HG03520 (cell line): ENCODE results near the gene MYMX.
A peak's percentile ranks its signal among the peaks of the same experiment; 100 is the strongest.

Experiments
- ATAC-seq: cut with Tn5 transposase; IDR thresholded peaks from one replicate; pipeline ENCODE4 v1.9.1; 2021; ENCODE audit warnings: mild to moderate bottlenecking, moderate library complexity; ENCODE audit not compliant: unreplicated experiment

MYMX gene

DNA sequence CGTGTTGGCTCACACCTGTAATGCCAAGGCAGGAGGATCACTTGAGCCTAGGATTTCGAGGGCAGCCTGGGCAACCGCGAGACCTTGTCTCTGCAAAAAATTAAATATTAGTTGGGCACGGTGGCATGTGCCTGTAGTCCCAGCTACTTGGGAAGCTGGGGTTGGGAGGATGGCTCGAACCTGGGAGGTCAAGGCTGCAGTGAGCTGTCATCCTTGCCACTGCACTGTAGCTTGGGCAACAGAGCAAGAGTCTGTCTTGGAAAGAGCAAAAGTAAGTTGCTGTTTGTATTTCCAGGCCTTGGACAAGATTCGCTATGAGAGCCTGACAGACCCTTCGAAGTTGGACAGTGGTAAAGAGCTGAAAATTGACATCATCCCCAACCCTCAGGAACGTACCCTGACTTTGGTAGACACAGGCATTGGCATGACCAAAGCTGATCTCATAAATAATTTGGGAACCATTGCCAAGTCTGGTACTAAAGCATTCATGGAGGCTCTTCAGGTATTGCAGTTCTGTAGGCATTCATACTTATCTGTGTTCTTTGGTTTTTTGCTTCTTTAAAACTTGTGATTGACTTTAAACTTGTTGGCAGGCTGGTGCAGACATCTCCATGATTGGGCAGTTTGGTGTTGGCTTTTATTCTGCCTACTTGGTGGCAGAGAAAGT is 32.5 kb downstream of the MYMX start:
- no peak for ATAC-seq

DNA sequence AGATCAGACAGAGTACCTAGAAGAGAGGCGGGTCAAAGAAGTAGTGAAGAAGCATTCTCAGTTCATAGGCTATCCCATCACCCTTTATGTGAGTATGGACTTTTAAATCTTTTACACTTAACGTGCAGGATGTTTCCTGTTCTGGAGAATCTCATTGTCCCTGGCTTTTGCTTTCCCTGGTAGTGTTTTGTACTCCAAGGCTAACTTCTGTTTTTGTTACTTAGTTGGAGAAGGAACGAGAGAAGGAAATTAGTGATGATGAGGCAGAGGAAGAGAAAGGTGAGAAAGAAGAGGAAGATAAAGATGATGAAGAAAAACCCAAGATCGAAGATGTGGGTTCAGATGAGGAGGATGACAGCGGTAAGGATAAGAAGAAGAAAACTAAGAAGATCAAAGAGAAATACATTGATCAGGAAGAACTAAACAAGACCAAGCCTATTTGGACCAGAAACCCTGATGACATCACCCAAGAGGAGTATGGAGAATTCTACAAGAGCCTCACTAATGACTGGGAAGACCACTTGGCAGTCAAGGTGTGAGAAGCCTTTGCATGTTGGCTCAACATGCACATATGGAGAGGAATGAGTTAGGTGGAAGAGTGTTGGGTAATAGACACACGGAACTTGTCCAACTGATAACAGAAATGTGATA is 33.5 kb downstream of the MYMX start:
- no peak for ATAC-seq

DNA sequence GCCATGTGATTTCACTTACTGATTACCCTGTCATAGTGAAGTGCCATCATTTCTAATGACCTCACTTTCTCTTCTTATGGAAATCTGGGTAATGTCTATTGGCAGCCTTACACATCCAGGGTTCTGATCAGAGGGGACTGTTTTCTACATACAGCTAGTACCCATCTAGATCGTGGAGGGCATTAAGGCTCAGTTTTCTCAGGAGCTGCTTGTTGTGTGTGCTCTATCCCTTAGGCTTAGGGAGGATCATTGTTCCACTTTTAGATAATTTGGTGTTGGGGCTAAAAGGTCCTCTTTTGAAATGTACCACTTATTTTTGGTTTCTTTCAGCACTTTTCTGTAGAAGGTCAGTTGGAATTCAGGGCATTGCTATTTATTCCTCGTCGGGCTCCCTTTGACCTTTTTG is 34.0 kb downstream of the MYMX start:
- no peak for ATAC-seq

DNA sequence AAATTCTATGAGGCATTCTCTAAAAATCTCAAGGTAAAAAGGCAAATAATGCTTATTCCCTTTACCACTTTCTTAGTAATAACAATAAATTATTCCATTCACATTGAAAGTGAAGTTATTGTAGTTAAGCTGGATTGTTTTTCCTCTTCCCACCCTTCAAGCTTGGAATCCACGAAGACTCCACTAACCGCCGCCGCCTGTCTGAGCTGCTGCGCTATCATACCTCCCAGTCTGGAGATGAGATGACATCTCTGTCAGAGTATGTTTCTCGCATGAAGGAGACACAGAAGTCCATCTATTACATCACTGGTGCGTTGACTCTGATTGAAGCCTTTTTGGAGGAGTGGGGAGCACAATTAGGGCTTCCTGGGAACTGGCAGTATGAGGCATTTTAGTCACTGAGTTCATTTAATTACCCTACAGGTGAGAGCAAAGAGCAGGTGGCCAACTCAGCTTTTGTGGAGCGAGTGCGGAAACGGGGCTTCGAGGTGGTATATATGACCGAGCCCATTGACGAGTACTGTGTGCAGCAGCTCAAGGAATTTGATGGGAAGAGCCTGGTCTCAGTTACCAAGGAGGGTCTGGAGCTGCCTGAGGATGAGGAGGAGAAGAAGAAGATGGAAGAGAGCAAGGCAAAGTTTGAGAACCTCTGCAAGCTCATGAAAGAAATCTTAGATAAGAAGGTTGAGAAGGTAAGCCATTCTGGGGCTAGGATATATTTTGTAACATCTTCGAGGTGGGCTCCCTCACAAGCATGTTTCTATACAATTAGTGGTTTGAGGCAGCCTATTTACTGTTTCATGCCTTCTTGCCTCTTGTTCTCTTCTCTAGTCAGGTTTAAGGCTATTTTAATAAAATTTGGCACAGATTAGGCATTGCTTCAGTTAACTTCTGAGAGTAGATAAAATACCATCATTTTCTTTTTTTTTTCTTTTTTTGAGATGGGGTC is 35.1 kb downstream of the MYMX start:
- ATAC-seq, result no peak

DNA sequence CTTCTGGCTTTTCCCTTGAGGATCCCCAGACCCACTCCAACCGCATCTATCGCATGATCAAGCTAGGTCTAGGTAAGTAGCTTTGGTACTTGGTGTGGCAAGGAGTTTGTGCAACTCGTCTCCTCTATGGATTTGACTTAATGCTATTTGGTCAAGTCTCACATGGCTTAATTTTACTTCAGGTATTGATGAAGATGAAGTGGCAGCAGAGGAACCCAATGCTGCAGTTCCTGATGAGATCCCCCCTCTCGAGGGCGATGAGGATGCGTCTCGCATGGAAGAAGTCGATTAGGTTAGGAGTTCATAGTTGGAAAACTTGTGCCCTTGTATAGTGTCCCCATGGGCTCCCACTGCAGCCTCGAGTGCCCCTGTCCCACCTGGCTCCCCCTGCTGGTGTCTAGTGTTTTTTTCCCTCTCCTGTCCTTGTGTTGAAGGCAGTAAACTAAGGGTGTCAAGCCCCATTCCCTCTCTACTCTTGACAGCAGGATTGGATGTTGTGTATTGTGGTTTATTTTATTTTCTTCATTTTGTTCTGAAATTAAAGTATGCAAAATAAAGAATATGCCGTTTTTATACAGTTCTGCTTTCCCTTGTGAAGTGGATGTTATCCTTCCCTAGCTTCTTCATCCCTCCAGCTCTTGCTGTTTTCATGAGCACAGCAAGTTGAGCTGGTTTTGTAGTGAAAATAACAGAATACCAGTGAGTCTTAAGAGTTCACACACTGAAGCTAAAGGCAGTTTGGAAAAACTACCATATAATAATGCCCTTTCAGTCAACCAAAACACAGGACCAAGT is 36.8 kb downstream of the MYMX start:
- no peak for ATAC-seq

DNA sequence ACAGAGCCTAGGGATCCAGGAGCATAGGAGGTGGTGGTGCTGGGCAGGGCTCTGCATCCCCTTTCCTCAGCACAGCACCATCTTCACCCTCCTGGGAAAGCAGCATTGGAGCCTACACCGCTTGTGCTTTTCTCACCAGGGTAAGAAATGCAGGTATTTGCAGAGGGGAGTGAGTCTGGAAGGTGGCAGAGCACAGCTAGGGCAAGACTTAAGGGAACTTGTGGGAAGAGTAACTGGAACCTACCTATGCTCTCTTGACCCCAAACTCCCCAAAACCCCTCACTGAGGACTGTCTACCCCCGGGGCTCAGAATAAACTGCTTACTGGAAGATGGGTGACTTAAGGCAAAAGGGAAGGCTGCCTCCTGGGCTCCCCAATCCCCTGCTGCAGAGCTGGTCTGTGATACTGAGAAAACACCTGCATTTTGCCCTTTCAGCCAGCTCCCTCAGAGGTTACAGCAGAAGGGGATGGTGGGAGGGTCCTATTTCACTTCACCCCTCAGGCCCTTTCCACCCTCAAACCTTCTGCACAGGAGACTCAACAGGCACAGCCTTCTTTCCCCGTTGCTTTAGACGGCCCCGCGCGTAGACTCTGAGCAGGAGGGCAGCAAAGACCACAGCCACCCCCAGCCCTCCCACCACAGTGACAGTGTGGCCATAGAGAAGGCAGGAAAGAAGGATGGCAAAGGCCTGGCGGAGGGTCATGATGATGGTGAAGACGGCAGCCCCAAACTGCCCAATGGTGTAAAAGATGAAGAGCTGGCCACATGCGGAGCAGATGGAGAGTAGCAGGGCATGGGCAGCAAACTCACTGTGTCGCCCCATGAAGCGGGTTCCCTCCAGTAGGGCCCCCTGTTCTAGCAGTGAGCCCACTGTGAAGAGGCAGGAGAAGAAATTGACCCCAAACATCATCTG is 37.7 kb downstream of the MYMX start:
- no peak for ATAC-seq

DNA sequence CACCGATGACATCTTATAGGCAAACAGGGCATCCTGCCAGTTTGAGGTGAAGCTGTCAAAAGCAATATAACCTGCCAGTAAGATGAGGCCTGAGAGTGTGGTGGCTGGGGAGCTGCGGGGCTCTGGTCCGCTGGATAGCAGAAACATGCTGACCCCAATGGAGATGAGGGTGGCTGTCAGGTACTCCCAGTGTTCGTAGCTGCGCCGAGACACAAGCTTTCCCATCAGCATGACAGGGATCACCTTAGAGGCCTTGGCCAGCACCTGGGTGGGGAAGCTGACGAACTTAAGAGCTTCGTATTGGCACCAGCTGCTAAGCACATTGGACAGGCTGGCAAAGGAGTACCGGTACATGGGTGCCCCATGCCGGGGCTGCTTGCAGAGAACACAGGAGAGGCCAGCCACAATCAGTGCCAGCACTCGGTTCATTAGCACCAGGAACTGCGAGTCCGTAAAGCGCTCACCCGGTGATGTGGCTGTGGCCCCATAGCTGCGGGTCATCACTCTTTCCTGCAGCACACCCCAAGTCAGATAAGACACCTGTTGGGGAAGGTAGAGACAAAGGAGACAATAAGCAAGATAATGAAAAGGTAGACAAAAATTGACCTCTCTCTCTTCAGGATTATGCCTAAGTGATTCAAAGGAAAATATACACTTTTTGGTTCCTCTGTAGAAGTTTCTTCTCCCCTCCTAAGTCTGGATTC is 38.5 kb downstream of the MYMX start:
- no peak for ATAC-seq

DNA sequence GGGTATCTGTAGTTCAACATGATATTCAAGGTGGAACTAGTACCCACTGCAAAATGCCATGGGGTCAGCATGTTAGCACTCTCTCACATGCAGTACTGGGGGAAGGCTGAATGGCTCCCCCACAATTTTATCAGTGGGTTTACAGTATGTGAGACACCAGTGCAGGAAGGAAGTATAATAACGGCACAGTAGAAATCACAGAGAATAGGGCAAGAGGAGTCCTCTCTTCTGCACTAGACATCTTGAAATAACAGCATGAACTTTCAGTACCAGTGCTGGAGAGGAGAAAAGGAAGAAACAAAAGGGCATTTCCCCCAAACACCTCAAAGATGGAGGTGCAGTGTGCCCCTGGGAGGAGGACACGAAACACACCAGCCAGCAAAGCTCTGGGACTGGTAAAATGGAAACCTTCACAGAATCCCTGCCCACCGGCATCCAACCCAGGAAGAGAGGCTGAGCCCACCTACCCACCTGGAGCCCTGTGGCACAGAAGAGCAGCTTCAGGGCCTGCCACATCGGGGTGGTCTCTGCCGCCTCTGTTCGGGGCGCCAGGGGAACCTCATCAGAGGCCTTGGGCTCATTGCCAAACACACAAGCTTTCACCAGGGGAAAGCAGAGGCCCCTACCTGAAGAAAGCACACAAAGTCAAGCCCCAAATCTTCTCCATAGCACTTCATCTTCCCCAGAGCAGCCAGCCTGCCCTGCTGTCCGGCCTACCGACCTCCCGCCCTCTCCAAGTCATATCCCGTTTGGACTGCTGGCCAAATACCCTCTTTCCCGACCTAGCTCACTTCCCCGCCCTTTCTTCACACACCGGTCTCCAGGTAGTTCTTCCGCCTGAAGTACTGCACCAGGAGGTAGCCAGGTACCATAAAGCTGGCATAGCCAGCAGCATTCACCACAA is 39.4 kb downstream of the MYMX start:
- no peak for ATAC-seq

DNA sequence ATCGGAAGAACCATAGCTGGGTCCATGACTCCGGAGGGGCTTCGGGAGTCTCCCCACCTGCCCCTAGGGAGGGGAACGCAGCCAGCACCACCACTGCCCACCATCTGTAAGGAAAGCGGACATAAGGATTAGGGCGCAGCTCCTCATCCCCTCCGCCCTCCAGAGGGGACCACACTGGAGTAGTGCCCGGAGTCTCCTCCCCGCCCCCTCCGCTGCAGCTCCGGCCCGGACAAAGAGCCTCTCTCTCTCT is 40.0 kb downstream of the MYMX start:
- no peak for ATAC-seq

DNA sequence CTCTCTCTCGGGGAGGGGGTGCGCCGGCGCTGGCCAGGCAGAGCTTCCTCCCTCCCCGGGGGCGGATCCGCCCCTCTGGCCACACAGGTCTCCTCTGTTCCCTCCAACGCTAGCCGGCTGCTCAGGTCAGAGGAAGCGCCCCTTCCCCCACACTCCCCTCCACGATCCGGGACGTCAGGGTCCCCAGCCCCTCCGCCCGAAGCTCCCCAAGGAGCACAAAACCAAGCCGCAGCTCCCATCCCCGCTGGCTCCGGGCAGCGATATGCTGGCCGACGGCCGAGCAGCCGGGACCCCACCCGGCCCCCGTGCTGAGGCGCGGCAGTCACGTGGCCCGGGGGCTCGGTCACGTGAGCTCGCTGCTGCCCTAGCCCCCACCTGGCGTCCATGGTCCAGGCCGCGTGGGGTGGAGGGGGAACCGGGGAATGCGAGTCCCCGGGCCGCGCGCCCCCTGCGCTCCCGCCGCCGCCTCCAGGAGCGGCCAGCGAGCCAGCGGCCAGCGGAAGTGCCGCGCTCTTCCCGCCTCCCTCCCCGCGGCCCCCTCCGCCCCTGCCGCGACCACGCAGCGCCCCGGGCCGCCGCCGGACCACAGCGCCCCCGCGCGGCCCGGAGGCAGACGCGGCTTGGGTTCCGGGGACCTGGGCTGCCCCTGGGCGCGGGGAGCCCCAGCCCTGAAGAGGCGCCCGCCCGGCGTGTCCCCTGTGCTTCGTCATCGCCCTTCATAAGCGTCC is 40.5 kb downstream of the MYMX start, which contains the start of gene SLC35B2:
Gene SLC35B2 (minus strand): TSS at position 504 of the 728 bp plus-strand sequence. CDS start 118 bp downstream, at position 386.
- ATAC-seq, result peak; percentile 38

DNA sequence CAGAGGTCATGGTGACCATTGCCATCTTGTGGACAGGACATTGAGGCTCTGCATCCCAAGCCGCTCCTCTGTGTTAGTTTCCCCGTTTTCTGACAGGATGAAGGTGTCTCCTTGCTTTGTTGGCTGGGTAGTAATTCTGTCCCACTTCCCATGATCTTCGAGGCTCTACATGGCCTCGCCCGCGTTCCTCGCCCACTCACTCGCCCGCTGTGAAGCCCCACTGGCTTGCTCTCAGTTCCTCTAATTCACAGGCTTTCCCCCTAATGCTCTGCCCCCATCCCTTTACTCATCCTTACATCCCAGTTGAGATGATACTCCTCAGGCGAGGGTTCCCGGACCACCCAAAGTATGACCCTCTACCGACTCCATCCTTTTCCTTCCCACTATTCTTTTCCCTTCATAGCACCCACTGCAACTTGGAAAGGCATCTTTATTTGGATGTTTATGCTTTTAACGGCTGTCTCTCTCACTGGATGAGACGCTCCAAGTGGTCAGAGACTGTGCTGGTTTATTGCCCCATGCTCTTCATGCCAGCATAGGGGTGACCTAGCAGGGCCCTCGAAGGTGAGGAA is 41.1 kb downstream of the MYMX start:
- peak; percentile 21 for ATAC-seq

DNA sequence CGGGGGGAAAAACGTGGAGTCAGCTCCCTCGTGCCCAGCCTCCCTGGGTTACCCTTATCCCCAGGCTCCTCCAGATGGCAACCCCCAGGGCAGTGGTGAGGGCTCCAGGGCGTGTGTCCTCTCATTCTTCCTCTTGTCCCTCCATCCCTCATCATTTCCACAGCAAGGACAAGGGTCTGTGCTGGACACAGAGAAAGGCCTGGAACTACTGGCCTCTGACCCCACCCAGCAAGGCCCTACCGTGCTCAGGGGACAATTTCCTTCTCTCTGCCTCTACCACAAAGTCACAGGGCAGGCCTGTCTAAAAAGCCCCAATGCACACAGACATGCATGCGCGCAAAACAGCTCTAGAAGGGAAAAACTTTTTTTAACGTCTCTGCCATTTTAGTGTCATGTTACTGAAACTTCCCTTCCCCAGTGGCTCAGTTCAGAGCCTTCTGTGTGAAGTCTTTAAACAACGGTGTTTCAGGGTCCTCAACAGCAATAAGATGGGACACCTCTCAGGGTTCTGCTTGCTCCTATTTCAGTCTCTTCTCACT is 41.7 kb downstream of the MYMX start:
- no peak for ATAC-seq

DNA sequence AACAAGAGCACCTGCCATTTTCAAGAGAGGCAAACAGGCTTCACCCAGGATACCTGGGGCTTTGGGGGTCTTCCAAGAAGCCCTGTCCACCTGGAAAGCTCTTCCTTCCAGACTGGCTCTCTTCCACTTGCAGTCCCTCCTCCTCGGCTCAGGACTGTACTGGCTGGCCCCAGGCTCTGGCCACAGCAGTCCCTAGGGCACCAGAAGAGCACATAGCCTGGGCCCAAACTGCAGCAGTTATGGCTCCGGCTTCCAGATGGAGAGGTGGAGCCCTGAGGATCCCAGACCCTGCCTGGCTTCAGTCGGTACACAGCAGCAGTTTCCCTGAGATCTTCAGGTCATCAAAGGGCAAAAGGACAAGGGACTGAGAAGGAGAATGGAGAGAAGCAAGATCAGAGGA is 42.2 kb downstream of the MYMX start:
- no peak for ATAC-seq

DNA sequence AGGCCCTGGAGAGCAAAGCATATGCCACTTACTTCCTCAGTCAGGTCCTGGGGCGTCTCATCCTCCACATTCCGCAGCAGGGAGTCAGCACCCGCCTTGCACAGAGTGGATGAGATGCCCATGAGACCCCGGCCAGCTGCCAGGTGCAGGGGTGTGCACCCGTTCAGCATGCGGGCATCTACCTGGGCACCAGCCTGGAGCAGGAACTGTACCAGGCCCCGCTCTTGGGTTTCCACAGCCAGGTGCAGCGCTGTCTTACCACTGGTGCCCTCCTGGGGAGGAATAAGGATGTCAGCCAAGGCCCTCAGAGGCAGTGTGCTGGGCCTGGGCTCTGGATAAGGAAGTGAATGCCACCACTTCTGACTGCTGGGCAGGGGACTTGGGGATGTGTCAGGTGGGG is 43.3 kb downstream of the MYMX start:
- no peak for ATAC-seq

DNA sequence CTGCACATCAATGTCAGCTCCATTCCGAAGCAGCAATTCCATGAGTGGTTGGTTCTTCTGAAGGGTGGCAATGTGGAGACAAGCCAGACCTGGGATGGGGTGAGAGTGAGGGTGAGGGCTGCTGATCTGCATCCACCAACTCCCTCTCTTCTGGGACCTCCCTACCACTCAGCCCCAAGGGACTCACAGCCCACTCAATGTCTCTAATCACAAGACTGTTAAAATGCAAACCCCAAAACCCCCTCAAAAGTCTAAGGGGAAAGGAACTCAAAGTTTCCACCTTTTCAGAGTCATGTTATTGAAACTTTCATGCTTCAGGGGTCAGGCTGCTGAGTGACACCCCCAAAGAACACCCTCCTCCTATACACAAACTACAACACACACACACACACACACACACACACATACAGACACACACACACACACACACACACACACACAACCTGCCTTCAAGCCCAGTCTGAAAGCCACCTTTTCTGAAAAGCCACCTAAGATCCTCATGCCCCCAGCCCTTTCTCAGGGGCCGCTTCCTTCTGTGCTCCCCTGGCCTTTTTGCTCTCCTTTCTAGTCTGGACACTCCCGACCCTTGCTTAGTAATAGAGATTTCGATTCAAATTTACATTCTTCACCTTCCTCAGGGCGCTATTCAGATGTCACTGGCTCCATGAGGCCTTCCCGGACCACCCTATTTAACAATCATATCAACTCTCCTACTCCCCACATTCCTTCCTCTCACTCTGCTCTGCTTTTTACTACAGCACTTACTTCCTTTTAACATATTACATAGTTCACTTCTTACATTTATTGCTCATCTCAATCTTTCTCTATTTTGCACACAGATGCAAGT is 43.9 kb downstream of the MYMX start:
- no peak for ATAC-seq

DNA sequence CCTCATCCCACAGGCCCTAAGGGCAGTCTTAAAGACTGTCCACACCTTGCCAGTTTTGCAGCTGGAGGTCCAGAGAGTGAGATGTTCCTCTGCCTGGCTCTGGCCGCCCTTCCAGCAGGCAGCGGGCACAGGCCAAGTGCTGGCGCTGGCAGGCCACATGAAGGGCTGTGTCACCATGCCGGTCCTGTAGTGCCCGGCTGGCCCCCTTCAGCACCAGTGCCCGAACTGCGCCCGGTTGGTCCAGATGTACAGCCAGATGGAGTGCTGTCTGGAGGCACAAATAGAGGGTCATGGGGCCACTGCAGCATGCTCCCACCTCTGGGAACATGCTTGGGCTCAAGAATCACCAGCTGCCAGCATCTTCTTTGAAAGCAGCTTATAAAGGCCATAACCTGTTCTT is 44.9 kb downstream of the MYMX start:
- no peak for ATAC-seq
